GM10266 (cell line): ENCODE measurements around the gene MCF2L.

Experiments
- DNase-seq: peaks from one replicate; pipeline ENCODE4 v3.0.0; 2012; ENCODE audit errors: extremely low spot score
- TF ChIP-seq, protein P1 (sequence below): IDR thresholded peaks from 2 replicates; pipeline ENCODE4 v1.5.1; 2012; ENCODE audit warnings: mild to moderate bottlenecking, low read depth; ENCODE audit not compliant: control insufficient read depth, insufficient read depth; ENCODE audit errors: missing control alignments

The MCF2L gene

DNA sequence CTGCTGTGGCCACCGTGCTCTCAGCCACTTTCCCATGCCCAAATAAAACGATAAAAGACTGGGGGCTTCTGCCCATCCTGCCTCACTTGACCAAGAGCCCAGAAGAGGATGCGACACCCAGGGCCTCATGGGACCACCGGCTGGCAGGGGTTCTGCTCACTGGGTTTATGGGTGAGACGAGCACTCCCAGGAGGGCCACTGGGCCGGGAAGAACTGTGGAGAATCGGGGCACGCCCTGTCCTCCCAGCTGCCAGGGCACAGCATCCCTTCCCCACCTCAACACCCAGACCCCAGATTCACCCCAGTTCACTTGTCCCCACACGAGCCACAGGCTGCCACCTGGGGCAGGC, 148.9 kb downstream of the MCF2L start:
- TF ChIP-seq, protein P1, sequence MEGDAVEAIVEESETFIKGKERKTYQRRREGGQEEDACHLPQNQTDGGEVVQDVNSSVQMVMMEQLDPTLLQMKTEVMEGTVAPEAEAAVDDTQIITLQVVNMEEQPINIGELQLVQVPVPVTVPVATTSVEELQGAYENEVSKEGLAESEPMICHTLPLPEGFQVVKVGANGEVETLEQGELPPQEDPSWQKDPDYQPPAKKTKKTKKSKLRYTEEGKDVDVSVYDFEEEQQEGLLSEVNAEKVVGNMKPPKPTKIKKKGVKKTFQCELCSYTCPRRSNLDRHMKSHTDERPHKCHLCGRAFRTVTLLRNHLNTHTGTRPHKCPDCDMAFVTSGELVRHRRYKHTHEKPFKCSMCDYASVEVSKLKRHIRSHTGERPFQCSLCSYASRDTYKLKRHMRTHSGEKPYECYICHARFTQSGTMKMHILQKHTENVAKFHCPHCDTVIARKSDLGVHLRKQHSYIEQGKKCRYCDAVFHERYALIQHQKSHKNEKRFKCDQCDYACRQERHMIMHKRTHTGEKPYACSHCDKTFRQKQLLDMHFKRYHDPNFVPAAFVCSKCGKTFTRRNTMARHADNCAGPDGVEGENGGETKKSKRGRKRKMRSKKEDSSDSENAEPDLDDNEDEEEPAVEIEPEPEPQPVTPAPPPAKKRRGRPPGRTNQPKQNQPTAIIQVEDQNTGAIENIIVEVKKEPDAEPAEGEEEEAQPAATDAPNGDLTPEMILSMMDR = no peak
- DNase-seq = no peak

DNA sequence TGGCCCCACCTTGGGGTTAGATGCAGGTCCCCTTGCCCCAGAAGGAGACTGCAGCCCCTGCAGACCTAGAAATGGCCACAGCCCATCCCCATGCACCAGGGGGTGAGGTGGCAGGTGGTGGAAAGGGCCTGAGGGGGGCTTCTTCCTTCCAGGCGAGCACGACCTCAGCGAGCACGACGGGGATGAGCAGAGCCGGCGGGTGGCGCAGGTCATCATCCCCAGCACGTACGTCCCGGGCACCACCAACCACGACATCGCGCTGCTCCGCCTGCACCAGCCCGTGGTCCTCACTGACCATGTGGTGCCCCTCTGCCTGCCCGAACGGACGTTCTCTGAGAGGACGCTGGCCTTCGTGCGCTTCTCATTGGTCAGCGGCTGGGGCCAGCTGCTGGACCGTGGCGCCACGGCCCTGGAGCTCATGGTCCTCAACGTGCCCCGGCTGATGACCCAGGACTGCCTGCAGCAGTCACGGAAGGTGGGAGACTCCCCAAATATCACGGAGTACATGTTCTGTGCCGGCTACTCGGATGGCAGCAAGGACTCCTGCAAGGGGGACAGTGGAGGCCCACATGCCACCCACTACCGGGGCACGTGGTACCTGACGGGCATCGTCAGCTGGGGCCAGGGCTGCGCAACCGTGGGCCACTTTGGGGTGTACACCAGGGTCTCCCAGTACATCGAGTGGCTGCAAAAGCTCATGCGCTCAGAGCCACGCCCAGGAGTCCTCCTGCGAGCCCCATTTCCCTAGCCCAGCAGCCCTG, 149.4 kb downstream of the MCF2L start:
- no peak for DNase-seq
- TF ChIP-seq, protein P1 = no peak

DNA sequence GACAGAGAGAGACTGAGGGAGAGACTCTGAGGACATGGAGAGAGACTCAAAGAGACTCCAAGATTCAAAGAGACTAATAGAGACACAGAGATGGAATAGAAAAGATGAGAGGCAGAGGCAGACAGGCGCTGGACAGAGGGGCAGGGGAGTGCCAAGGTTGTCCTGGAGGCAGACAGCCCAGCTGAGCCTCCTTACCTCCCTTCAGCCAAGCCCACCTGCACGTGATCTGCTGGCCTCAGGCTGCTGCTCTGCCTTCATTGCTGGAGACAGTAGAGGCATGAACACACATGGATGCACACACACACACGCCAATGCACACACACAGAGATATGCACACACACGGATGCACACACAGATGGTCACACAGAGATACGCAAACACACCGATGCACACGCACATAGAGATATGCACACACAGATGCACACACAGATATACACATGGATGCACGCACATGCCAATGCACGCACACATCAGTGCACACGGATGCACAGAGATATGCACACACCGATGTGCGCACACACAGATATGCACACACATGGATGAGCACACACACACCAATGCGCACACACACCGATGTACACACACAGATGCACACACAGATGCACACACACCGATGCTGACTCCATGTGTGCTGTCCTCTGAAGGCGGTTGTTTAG, 150.3 kb downstream of the MCF2L start:
- DNase-seq = no peak
- TF ChIP-seq, protein P1 = no peak

DNA sequence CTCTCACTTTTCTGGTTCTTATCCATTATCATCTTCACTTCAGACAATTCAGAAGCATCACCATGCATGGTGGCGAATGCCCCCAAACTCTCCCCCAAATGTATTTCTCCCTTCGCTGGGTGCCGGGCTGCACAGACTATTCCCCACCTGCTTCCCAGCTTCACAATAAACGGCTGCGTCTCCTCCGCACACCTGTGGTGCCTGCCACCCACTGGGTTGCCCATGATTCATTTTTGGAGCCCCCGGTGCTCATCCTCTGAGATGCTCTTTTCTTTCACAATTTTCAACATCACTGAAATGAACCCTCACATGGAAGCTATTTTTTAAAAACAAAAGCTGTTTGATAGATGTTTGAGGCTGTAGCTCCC, 150.8 kb downstream of the MCF2L start:
- TF ChIP-seq, protein P1 = no peak
- DNase-seq = no peak

DNA sequence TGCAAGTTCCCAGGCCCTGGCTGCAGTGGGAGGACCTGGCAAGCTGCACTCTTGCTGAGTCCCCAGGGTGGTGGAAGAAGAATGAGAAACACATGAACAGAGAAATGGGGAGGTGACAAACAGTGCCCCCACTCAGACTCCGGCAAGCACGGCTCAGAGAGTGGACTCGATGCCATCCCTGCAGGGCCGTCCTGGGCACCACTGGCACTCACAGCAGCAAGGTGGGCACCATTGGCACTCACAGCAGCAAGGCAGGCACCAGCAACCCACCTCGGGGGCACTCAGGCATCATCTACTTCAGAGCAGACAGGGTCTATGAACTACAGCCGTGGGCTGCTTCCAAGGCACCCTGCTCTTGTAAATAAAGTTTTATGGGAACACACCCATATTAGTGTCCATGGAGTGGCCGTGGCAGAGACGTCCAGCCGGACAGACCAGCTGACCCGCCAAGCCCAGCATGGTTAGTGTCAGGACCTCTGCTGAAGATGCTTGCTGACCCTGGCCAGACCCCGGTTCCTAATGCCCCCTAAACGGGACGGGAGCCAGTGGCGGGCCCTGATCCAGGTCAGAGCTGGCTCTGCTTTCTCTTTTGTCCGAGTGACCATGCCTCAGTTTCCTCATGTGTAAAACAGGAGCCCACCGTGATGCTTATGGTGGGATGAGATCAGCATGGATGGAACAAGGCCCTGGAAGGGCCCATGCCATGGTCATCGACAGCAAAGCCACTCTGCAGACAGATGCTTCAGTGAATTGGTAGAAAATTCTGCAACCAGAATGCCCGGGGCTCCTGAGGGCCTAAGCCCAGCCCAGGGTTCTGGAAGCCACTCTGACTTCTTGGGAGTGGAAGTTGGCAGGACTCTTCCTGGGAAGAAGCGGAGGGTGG, 151.5 kb downstream of the MCF2L start:
- DNase-seq = no peak
- TF ChIP-seq, protein P1 = no peak

DNA sequence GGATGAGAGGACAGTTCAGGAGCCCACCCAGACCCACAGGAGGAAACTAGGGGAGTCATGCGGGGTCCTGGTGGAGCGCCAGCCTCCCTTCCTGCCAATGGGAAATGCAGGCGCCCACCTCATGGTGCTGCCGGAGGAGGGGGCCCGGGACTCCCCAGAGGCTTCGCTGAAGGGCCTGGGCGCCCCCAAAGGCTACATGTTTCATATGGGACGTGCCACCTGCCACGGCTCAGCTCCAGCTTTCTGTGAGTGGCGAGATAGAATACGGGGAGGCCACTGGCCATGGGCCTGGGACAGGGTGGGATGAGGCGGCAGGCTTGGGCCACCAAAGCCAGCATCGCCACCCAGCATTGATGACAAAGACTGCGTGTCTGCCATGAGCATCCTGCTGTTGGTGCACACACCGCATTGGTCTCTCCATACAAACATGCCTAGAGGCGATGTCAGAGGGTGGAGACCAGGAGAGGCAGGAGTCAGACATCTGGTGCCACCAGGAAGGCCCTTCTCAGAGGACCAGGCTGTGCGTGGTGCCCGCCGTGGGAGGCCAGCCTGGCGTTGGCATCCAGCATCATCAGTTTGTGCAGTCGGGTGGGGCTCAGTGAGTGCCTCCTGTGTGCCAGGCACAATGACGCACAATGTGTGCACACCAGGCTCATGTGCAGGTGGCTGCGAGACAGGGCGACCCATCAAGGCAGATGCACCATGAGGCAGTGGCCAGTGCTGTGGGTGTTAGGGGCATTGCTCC, 152.3 kb downstream of the MCF2L start:
- DNase-seq = no peak
- TF ChIP-seq, protein P1 = no peak
